Lower lobe of right lung (tissue), 2 donors: ENCODE data around the gene MAP1B. TPM values are rescaled to one million over a fixed set of nuclear protein-coding genes. Genes with fewer than 3 reads are reported as not detected.

ENCODE experiments used
- ATAC-seq, 2 donors: fragments of 200-7000 bp; cut with Tn5 transposase; one replicate each; pipeline ENCODE4 v1.9.1; 2020 to 2022; ENCODE audit warnings: mild to moderate bottlenecking in 2 of 2, moderate library complexity in 2 of 2
- DNase-seq: peaks from one replicate; pipeline ENCODE4 v3.0.0-alpha.2; 2020
- H3K27ac ChIP-seq: fragments of 200-600 bp; one replicate; pipeline ENCODE4 v1.8.0; 2022
- H3K27me3 ChIP-seq: fragments of 200-600 bp; one replicate; pipeline ENCODE4 v1.8.0; 2022; ENCODE audit warnings: low read depth
- H3K36me3 ChIP-seq: fragments of 200-600 bp; one replicate; pipeline ENCODE4 v1.8.0; 2022; ENCODE audit warnings: mild to moderate bottlenecking
- H3K4me1 ChIP-seq: fragments of 200-600 bp; one replicate; pipeline ENCODE4 v1.8.0; 2022
- H3K4me3 ChIP-seq: fragments of 200-600 bp; one replicate; pipeline ENCODE4 v1.8.0; 2022; ENCODE audit warnings: mild to moderate bottlenecking
- H3K9me3 ChIP-seq: fragments of 200-600 bp; one replicate; pipeline ENCODE4 v1.8.0; 2022
- CTCF ChIP-seq: fragments of 200-600 bp; IDR thresholded peaks from one replicate; pipeline ENCODE4 v1.8.0; 2022; ENCODE audit warnings: antibody characterized with exemption, mild to moderate bottlenecking
- intact Hi-C: fragments of 100-400 bp; cut with DNase I; formaldehyde crosslinking; loops from one replicate; pipeline ENCODE4 v1.11.0; 2022
- total RNA-seq: library from RNA; stranded (reverse); fragmentation: NEBNext Ultra II Directional; extraction: Animal tissue kit (Norgen Biotek cat#: 25700); gene quantifications from one replicate; pipeline ENCODE4 v1.2.1, GENCODE V29; 2021
- donor health status: DM: no; HTN: yes; CAD: no; lungs with severe emphysema.

MAP1B gene
- total RNA-seq, 1 donor from 2014 or later, result 20.6 TPM

- no peak for TF ChIP-seq CTCF
- no peak for ATAC-seq
These were observed 46.9 kb downstream of the MAP1B start for GRCh38 chr5:72154076-72154756.

GRCh38 chr5:72156946-72157624, 49.8 kb downstream of the MAP1B start:
- DNase-seq, result no peak
- ATAC-seq, result no peak
- H3K27me3 ChIP-seq, result no peaks in the 10 kb centered on the region
- no peak overlapping the region for H3K27ac ChIP-seq
- TF ChIP-seq CTCF, result no peak
- H3K9me3 ChIP-seq, result no peaks in the 10 kb centered on the region
- no peaks in the 10 kb centered on the region for H3K4me1 ChIP-seq
- intact Hi-C loops, result no loop called here
- H3K36me3 ChIP-seq, result no peaks in the 10 kb centered on the region
- H3K4me3 ChIP-seq, result no peak overlapping the region

More at GRCh38 chr5:72154076-72154756, 46.9 kb downstream of the MAP1B start:
- H3K27me3 ChIP-seq, result no peaks in the 10 kb centered on the region
- no peaks in the 10 kb centered on the region for H3K9me3 ChIP-seq
- H3K4me3 ChIP-seq, result no peak overlapping the region
- no peak for DNase-seq
- no peaks in the 10 kb centered on the region for H3K4me1 ChIP-seq
- H3K27ac ChIP-seq, result no peak overlapping the region
- no peaks in the 10 kb centered on the region for H3K36me3 ChIP-seq
- intact Hi-C loops, result no loop called here

GRCh38 chr5:72157625-72157962, 50.3 kb downstream of the MAP1B start:
- no peak for DNase-seq
- H3K27ac ChIP-seq, result no peak overlapping the region
- ATAC-seq, result no peak
- intact Hi-C loops, result no loop called here
- no peak for TF ChIP-seq CTCF
- no peaks in the 10 kb centered on the region for H3K9me3 ChIP-seq
- no peaks in the 10 kb centered on the region for H3K4me1 ChIP-seq
- H3K27me3 ChIP-seq, result no peaks in the 10 kb centered on the region
- no peaks in the 10 kb centered on the region for H3K36me3 ChIP-seq
- no peak overlapping the region for H3K4me3 ChIP-seq

- Histone ChIP-seq H3K4me3 (no peak overlapping the region), H3K9me3 (no peaks in the 10 kb centered on the region), H3K27me3 (no peaks in the 10 kb centered on the region), H3K4me1 (no peaks in the 10 kb centered on the region), H3K36me3 (no peaks in the 10 kb centered on the region), H3K27ac (no peak overlapping the region)
- no peak for DNase-seq
- no peak for ATAC-seq
- TF ChIP-seq CTCF, result no peak
- intact Hi-C loops, result no loop called here
These were observed 52.2 kb downstream of the MAP1B start for GRCh38 chr5:72159501-72159911.

- no peak for DNase-seq
- Histone ChIP-seq H3K27ac (no peak overlapping the region), H3K9me3 (no peaks in the 10 kb centered on the region), H3K4me1 (no peaks in the 10 kb centered on the region), H3K4me3 (no peak overlapping the region), H3K27me3 (no peaks in the 10 kb centered on the region), H3K36me3 (no peaks in the 10 kb centered on the region)
- no peak for ATAC-seq
- intact Hi-C loops, result no loop called here
- no peak for TF ChIP-seq CTCF
These were observed 53.1 kb downstream of the MAP1B start for GRCh38 chr5:72160329-72160728.
